HepG2 (cell line): ENCODE results near the gene PIK3R3. TPM values are rescaled to one million over a fixed set of nuclear protein-coding genes. Genes with fewer than 3 reads are reported as not detected.

Source experiments
- ARNTL ChIP-seq: sonication (generic); formaldehyde crosslinking; IDR thresholded peaks from 2 replicates; pipeline ENCODE4 v1.4.0; 2020; ENCODE audit warnings: mild to moderate bottlenecking, missing genetic modification reagents
- CREB3 ChIP-seq: sonication (generic); formaldehyde crosslinking; IDR thresholded peaks from 2 replicates; pipeline ENCODE4 v1.5.0; 2020; ENCODE audit warnings: missing genetic modification reagents
- FOXP1 ChIP-seq, 2 experiments: fragments of 450-650 bp in 1 of 2; IDR thresholded peaks; 2 replicates each; pipeline ENCODE4 v1.6.1; 2017 to 2018; ENCODE audit warnings: antibody characterized with exemption in 1 of 2
- HBP1 ChIP-seq: IDR thresholded peaks from 2 replicates; pipeline ENCODE4 v1.6.1; 2016; ENCODE audit warnings: low read depth, control low read depth
- HDAC6 ChIP-seq: fragments of 200-600 bp; sonication (generic); IDR thresholded peaks from 2 replicates; pipeline ENCODE4 v1.7.0; 2017; ENCODE audit warnings: mild to moderate bottlenecking, antibody characterized with exemption, low read length, low read depth
- ISX ChIP-seq: sonication (generic); formaldehyde crosslinking; conservative IDR thresholded peaks from 2 replicates; pipeline ENCODE4 v1.5.0; 2020; ENCODE audit warnings: missing genetic modification reagents
- JUN ChIP-seq: sonication (generic); formaldehyde crosslinking; IDR thresholded peaks from 2 replicates; pipeline ENCODE4 v1.4.0; 2020; ENCODE audit warnings: mild to moderate bottlenecking, missing genetic modification reagents
- KMT2A ChIP-seq: sonication (generic); formaldehyde crosslinking; IDR thresholded peaks from 2 replicates; pipeline ENCODE4 v1.4.0; 2020; ENCODE audit warnings: missing genetic modification reagents
- MED1 ChIP-seq: sonication (generic); formaldehyde crosslinking; IDR thresholded peaks from 2 replicates; pipeline ENCODE4 v1.4.0; 2020; ENCODE audit warnings: missing genetic modification reagents
- NR3C1 ChIP-seq: sonication (generic); formaldehyde crosslinking; IDR thresholded peaks from 2 replicates; pipeline ENCODE4 v1.4.0; 2020; ENCODE audit warnings: missing genetic modification reagents
- POLR2AphosphoS5 ChIP-seq: IDR thresholded peaks from 2 replicates; pipeline ENCODE4 v1.6.1; 2012; ENCODE audit warnings: low read depth, low read length
- SNRNP70 ChIP-seq: fragments of 200-400 bp; formaldehyde crosslinking; IDR thresholded peaks from 2 replicates; pipeline ENCODE4 v1.6.1; 2017; ENCODE audit warnings: mild to moderate bottlenecking, low read depth, low read length, moderate library complexity
- STAT6 ChIP-seq: sonication (generic); formaldehyde crosslinking; IDR thresholded peaks from 2 replicates; pipeline ENCODE4 v1.4.0; 2020; ENCODE audit warnings: missing genetic modification reagents, mild to moderate bottlenecking, borderline replicate concordance
- TEAD2 ChIP-seq: sonication (generic); formaldehyde crosslinking; IDR thresholded peaks from 2 replicates; pipeline ENCODE4 v1.9.0; 2021; ENCODE audit warnings: missing genetic modification reagents
- ZNF235 ChIP-seq: sonication (generic); formaldehyde crosslinking; IDR thresholded peaks from 2 replicates; pipeline ENCODE4 v1.8.1; 2023; ENCODE audit warnings: mild to moderate bottlenecking, missing genetic modification reagents, borderline replicate concordance
- ZNF3 ChIP-seq: IDR thresholded peaks from 2 replicates; pipeline ENCODE4 v1.7.0; 2017; ENCODE audit warnings: inconsistent platforms
- ZNF329 ChIP-seq: sonication (generic); formaldehyde crosslinking; IDR thresholded peaks from 2 replicates; pipeline ENCODE4 v1.9.0; 2021; ENCODE audit warnings: low read depth, mild to moderate bottlenecking, missing genetic modification reagents
- ZNF468 ChIP-seq: sonication (generic); formaldehyde crosslinking; IDR thresholded peaks from 2 replicates; pipeline ENCODE4 v1.8.0; 2022; ENCODE audit warnings: mild to moderate bottlenecking, moderate library complexity, missing genetic modification reagents
- ZNF512 ChIP-seq: sonication (generic); formaldehyde crosslinking; IDR thresholded peaks from 2 replicates; pipeline ENCODE4 v1.4.0; 2020; ENCODE audit warnings: mild to moderate bottlenecking, missing genetic modification reagents
- ZNF558 ChIP-seq: sonication (generic); formaldehyde crosslinking; IDR thresholded peaks from 2 replicates; pipeline ENCODE4 v1.9.0; 2022; ENCODE audit warnings: mild to moderate bottlenecking, missing genetic modification reagents, borderline replicate concordance
- ZNF660 ChIP-seq: sonication (generic); formaldehyde crosslinking; IDR thresholded peaks from 2 replicates; pipeline ENCODE4 v1.5.1; 2020; ENCODE audit warnings: mild to moderate bottlenecking, low read depth, missing genetic modification reagents, borderline replicate concordance
- ZNF761 ChIP-seq: sonication (generic); formaldehyde crosslinking; conservative IDR thresholded peaks from 2 replicates; pipeline ENCODE4 v1.4.0; 2020; ENCODE audit warnings: mild to moderate bottlenecking, missing genetic modification reagents
- polyA plus RNA-seq, 8 experiments: library from polyadenylated mRNA; depleted of rRNA in 3 of 8; stranded (reverse) in 7 of 8; unstranded in 1 of 8; fragments of >200 nt; fragmentation: Illumina TruSeq in 4 of 8; extraction: Trizol in 4 of 8; gene quantifications; 2 replicates each; pipeline versions ENCODE4 v1.2.1 to v1.2.3, GENCODE V29; 2011 to 2016; ENCODE audit warnings: low read depth in 4 of 8, missing spikeins in 1 of 8, mixed read lengths in 1 of 8; ENCODE audit not compliant: insufficient read depth in 1 of 8
- total RNA-seq, 5 experiments: library from RNA; depleted of rRNA; stranded (reverse); fragments of >200 nt; fragmentation: Illumina TruSeq; extraction: Trizol; gene quantifications; 2 replicates each; pipeline ENCODE4 v1.2.3, GENCODE V29; 2016; ENCODE audit warnings: low read depth in 1 of 5
- TF ChIP-seq, protein P1 (sequence below): sonication (generic); formaldehyde crosslinking; IDR thresholded peaks from 2 replicates; pipeline ENCODE4 v1.8.0; 2022; ENCODE audit warnings: mild to moderate bottlenecking, missing genetic modification reagents

PIK3R3 gene
- total and polyA plus RNA-seq, 2 of the 13 experiments (the other 11 are each of a cell fraction or from before 2014, with no cell fraction given) = 0.37 to 6.9 TPM

DNA sequence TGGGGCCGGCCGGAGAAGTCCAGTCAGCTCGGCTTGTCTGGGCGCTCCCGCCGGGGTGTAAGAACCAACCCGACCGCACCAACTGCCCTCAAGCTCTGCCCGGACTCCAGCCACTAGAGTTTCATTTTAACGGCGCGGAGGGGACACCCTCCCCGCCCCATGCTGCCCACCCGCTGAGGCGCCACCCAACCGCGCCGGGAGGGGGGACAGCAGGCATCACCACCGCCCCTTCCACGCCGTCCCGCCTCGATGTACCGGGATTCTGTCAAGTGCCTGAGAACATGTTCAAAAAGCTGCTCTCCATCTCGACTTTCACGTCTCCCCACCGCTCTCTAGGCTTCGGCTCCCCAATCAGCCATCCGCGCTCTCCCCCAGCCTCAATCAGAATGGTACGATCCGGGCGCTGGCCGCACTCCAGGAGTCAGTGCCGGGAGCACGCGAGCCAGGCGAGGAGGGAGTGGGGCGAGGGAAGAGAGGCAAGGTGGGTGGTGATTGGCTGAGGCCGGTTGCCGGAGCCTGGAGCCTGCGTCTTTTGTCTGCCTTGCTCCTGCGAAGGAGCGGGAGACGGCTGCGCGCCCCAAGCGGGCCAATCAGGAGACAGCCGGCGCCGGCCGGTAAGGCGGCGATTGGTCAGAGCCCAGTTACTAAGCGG is at the start of gene PIK3R3 (continued):
- TF ChIP-seq, protein P1, sequence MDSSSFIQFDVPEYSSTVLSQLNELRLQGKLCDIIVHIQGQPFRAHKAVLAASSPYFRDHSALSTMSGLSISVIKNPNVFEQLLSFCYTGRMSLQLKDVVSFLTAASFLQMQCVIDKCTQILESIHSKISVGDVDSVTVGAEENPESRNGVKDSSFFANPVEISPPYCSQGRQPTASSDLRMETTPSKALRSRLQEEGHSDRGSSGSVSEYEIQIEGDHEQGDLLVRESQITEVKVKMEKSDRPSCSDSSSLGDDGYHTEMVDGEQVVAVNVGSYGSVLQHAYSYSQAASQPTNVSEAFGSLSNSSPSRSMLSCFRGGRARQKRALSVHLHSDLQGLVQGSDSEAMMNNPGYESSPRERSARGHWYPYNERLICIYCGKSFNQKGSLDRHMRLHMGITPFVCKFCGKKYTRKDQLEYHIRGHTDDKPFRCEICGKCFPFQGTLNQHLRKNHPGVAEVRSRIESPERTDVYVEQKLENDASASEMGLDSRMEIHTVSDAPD = peak; percentile 95
- TF ChIP-seq FOXP1 (IDR thresholded peaks at IDR 0.05) (no peak), FOXP1 (CRISPR knock-in tag; IDR thresholded peaks at IDR 0.05) (0 out of 2 replicates have a peak, but pooled peaks have one; percentile 6), STAT6 (CRISPR knock-in tag) (no peak), MED1 (CRISPR knock-in tag) (peak; percentile 71), ZNF468 (CRISPR knock-in tag) (no peak), HBP1 (CRISPR knock-in tag) (peak; percentile 69; the same call in 1 of the 2 replicates), ZNF3 (peak; percentile 76), ARNTL (CRISPR knock-in tag) (peak; percentile 92), ZNF235 (CRISPR knock-in tag) (peak; percentile 90; the same call in 1 of the 2 replicates), ZNF660 (CRISPR knock-in tag) (no peak), JUN (peak; percentile 89), ZNF761 (peak; percentile 94), NR3C1 (CRISPR knock-in tag) (no peak), KMT2A (CRISPR knock-in tag) (peak; percentile 90), TEAD2 (peak; percentile 95), ZNF558 (CRISPR knock-in tag) (peak; percentile 99; the same call in 1 of the 2 replicates), SNRNP70 (no peak), ISX (CRISPR knock-in tag) (peak; percentile 92; the same call in 1 of the 2 replicates), CREB3 (CRISPR knock-in tag) (peak; percentile 99), HDAC6 (no peak), ZNF512 (CRISPR knock-in tag) (no peak; the same call in 1 of the 2 replicates), ZNF329 (no peak), POLR2AphosphoS5 (peak; percentile 78)
